Measurements from ENCODE around the gene OR11A1.

OR11A1 gene

GRCh38 chr6:29456971-29457370 lies at the start of gene OR11A1, which contains the start of gene OR2H1:
OR11A1 (minus strand) TSS chr6:29457071; CDS start chr6:29427641, 29,430 bp downstream.
OR2H1 (plus strand) TSS chr6:29457155; CDS start chr6:29461770, 4,615 bp downstream.
- no peak for DNase-seq

GRCh38 chr6:29506446-29507067 lies 49.7 kb upstream of the OR11A1 start:
- no peak for DNase-seq

- DNase-seq, result no peak
Measured at GRCh38 chr6:29505808-29506207, 48.9 kb upstream of the OR11A1 start.

GRCh38 chr6:29504961-29505360 lies 48.1 kb upstream of the OR11A1 start:
- DNase-seq, result no peak

GRCh38 chr6:29502597-29502996 lies 45.7 kb upstream of the OR11A1 start:
- DNase-seq, result no peak

- no peak for DNase-seq
Measured at GRCh38 chr6:29502181-29502580, 45.3 kb upstream of the OR11A1 start.

GRCh38 chr6:29501106-29501505 lies 44.2 kb upstream of the OR11A1 start:
- no peak for DNase-seq

GRCh38 chr6:29500594-29500993 lies 43.7 kb upstream of the OR11A1 start:
- no peak for DNase-seq

- no peak for DNase-seq
Measured at GRCh38 chr6:29499704-29500103, 42.8 kb upstream of the OR11A1 start.

- DNase-seq, result no peak
Measured at GRCh38 chr6:29496961-29497360, 40.1 kb upstream of the OR11A1 start.

GRCh38 chr6:29495571-29495970 lies 38.7 kb upstream of the OR11A1 start:
- DNase-seq, result no peak

- no peak for DNase-seq
Measured at GRCh38 chr6:29494131-29494530, 37.3 kb upstream of the OR11A1 start.

- DNase-seq, result no peak
Measured at GRCh38 chr6:29493261-29493660, 36.4 kb upstream of the OR11A1 start.

GRCh38 chr6:29491574-29491973 lies 34.7 kb upstream of the OR11A1 start:
- DNase-seq, result no peak

- no peak for DNase-seq
Measured at GRCh38 chr6:29490552-29490951, 33.7 kb upstream of the OR11A1 start.

GRCh38 chr6:29490055-29490454 lies 33.2 kb upstream of the OR11A1 start:
- no peak for DNase-seq

GRCh38 chr6:29489286-29489685 lies 32.4 kb upstream of the OR11A1 start:
- no peak for DNase-seq

- no peak for DNase-seq
Measured at GRCh38 chr6:29488874-29489273, 32.0 kb upstream of the OR11A1 start.

GRCh38 chr6:29487660-29488059 lies 30.8 kb upstream of the OR11A1 start, which contains the start of gene MAS1L:
MAS1L (minus strand) TSS chr6:29487956; CDS start chr6:29487902, 54 bp downstream.
- DNase-seq, result no peak

GRCh38 chr6:29487131-29487530 lies 30.3 kb upstream of the OR11A1 start:
- DNase-seq, result no peak

- DNase-seq, result no peak
Measured at GRCh38 chr6:29486577-29486976, 29.7 kb upstream of the OR11A1 start.

- DNase-seq, result no peak
Measured at GRCh38 chr6:29483735-29484134, 26.9 kb upstream of the OR11A1 start.

GRCh38 chr6:29483186-29483585 lies 26.3 kb upstream of the OR11A1 start:
- no peak for DNase-seq

- DNase-seq, result no peak
Measured at GRCh38 chr6:29479560-29479959, 22.7 kb upstream of the OR11A1 start.

GRCh38 chr6:29478740-29479139 lies 21.9 kb upstream of the OR11A1 start:
- DNase-seq, result no peak
